ENCODE results near the gene YOD1. TPM values are rescaled to one million over a fixed set of nuclear protein-coding genes. Genes with fewer than 3 reads are reported as not detected.

The YOD1 gene
- polyA plus RNA-seq (ENCODE audit: insufficient read length) = 16.3 TPM
- long read RNA-seq, donor 1, full-length matches to known transcripts = 4 of 4 reads
- long read RNA-seq, donor 1, partial matches to known transcripts = 0 of 4 reads
- long read RNA-seq, donor 1, other reads (novel, unspliced or antisense) = 0 of 4 reads
- long read RNA-seq, donor 2, full-length matches to known transcripts = 4 of 4 reads
- long read RNA-seq, donor 2, partial matches to known transcripts = 0 of 4 reads
- long read RNA-seq, donor 2, other reads (novel, unspliced or antisense) = 0 of 4 reads
- long read RNA-seq, donor 3, full-length matches to known transcripts = 3 of 3 reads
- long read RNA-seq, donor 3, partial matches to known transcripts = 0 of 3 reads
- long read RNA-seq, donor 3, other reads (novel, unspliced or antisense) = 0 of 3 reads
- long read RNA-seq, donor 4 = 0 reads
- long read RNA-seq, donor 5, full-length matches to known transcripts = 5 of 5 reads
- long read RNA-seq, donor 5, partial matches to known transcripts = 0 of 5 reads
- long read RNA-seq, donor 5, other reads (novel, unspliced or antisense) = 0 of 5 reads
- long read RNA-seq, donor 6, full-length matches to known transcripts = 7 of 7 reads
- long read RNA-seq, donor 6, partial matches to known transcripts = 0 of 7 reads
- long read RNA-seq, donor 6, other reads (novel, unspliced or antisense) = 0 of 7 reads
- long read RNA-seq, donor 7, full-length matches to known transcripts = 6 of 6 reads
- long read RNA-seq, donor 7, partial matches to known transcripts = 0 of 6 reads
- long read RNA-seq, donor 7, other reads (novel, unspliced or antisense) = 0 of 6 reads
- long read RNA-seq, donor 8, full-length matches to known transcripts = 1 of 1 reads
- long read RNA-seq, donor 8, partial matches to known transcripts = 0 of 1 reads
- long read RNA-seq, donor 8, other reads (novel, unspliced or antisense) = 0 of 1 reads

DNA sequence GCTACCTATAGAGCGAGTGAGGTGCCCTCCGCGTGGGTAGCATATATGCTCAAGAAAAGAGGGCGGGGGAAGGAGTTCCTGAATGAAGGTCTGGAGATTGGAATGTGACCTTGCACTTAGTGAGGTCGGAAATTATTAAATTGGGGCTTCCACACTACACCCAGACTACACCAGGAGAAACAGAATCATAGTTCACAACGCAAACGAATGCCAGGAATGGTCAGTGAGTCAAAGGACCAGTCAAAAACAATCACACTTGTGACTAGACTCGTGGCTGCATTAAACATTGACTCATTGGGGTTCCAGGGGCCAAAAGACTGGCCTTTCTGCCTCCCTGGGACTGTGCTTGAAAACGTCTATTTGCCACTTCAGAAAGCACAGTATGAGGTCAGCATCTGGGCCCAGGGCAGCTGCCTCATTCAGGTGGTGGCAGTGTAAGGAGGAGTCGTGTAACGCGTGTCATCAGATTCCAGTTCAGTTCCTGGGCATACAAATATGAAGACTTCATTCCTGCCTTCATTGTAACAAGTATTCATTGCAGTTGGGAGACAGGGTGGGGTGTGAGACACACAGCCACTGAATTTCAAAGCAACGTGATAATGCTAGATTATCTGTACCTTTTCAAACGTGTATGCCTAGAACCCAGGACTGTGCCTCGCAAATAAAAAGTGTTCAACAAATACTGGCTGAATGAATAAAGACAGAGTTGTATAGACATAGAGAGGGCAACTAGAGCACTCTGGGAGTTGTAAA is at the start of gene YOD1:
Gene YOD1 (minus strand): TSS at position 18 of the 753 bp plus-strand sequence. CDS start 178 bp downstream, outside the sequence.
- DNase-seq = no peak

DNA sequence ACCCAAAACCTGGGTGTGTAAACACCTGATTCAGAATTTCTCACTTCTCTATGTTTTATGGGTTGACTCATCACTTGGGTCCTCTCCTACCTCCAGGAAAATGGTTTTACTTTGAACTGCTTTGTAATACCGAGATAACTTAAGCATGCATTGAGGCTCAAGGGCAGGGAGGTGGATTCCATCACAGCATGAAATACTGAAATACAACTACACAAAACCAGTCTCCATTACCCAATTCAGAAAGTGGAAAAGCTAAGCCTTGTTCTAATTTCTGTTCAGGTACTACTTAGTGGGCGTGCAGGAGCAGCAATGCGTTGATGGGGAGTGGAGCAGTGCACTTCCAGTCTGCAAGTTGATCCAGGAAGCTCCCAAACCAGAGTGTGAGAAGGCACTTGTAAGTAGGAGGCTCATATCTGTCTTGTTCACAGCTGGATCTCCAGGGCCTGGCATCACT is 46.9 kb upstream of the YOD1 start:
- DNase-seq = no peak

- no peak for DNase-seq
These were observed 42.9 kb upstream of the YOD1 start for GRCh38 chr1:207093944-207094343.

DNA sequence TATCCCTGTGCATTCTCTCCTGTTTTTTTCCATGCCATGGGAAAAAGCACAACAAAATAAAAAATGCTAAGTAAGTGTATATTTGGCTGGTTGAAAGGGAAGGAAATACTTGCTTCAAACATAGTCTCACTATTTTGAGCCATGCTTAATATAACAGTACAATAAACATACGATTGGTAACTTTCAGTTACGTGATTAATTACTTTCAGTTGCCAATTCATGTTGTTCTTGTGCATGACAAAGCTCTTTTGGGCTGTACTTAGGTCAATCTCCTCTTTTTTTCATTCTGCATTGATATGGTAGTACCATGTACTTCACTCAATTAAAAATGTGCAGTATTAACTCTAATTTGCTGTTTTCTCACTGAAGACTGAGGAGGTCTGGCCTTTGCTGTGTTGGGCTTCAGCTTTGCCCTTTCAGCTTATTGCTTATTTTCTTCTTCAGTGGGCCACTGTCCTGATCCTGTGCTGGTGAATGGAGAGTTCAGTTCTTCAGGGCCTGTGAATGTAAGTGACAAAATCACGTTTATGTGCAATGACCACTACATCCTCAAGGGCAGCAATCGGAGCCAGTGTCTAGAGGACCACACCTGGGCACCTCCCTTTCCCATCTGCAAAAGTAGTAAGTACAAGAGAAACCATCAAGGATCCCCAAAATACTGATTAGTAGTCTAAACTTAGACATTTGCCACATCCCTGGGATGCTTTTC is 40.3 kb upstream of the YOD1 start:
- DNase-seq = no peak

DNA sequence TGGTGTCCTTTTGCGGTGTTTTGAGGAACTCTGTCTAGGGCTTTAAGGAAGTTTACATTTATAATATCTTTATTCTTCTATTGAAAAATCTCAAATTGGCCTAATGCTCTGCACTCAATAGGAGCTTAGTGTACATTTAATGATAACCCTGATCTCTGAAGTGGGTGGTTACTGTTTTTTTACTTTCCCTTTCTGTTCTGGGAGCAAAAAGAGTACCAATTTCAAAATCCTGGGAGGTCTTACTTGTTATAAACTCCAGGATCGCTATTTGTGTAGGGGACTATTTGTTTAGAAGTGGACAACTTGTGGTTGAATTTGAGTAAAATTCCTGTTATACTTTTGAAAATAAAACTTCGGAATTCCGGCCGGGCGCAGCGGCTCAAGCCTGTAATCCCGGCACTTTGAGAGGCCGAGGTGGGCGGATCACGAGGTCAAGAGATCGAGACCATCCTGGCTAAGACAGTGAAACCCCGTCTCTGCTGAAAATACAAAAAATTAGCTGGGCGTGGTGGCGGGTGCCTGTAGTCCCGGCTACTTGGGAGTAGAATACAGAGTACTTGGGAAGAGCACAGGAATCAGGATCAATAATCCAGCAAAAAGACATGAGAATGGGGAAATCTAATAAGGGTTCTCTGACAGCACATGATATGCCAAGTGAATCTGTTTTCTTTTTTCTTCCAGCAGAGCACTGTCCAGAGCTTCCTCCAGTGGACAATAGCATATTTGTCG is 38.8 kb upstream of the YOD1 start:
- no peak for DNase-seq

GRCh38 chr1:207088701-207089626 is 38.0 kb upstream of the YOD1 start, which contains the start of gene C4BPB:
Gene C4BPB (plus strand): TSS chr1:207088860. CDS start chr1:207089532, 672 bp downstream.
- no peak for DNase-seq

GRCh38 chr1:207088161-207088560 is 37.2 kb upstream of the YOD1 start:
- no peak for DNase-seq

DNA sequence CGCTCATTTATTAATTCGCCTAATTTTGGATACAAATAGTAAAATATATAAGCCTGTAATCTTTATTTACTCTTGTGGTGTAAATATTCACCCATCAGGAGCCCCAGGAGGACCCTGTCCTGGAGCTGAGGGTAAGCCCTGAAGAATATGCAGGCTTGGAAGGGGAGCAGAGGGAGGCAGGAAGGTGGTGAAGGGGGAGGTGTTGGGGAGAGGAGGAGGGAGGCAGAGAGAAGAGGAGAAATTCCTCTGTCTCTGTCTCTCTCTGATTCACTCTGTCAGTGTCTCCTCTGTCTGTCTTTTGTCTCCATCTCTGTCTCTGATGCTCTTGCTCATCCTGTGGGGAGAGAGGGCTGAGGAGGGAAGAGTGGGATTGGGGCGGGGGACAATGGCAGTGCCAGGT is 34.9 kb upstream of the YOD1 start:
- no peak for DNase-seq

GRCh38 chr1:207084701-207085180 is 33.7 kb upstream of the YOD1 start:
- peak; percentile 73 for DNase-seq

GRCh38 chr1:207084232-207084631 is 33.2 kb upstream of the YOD1 start:
- no peak for DNase-seq

GRCh38 chr1:207081806-207082205 is 30.8 kb upstream of the YOD1 start:
- no peak for DNase-seq

DNA sequence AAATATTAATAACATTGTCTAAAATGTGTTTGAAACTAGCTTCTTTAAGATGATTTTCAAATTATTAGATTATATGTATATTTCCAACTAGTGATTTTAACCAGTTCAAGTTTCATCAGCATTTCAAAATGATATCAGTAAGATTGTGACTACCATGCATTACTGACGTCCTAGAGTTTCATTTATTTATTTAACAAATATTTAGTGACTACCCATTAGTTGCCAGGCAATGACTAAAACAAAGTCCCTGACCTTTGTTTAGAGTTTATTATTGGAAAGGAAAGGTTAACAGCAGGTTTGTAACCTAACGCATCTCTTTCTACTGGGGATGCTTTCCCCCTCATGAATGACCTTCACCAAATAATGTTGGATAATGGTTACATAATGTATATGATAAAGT is 30.1 kb upstream of the YOD1 start:
- no peak for DNase-seq

GRCh38 chr1:207079706-207080241 is 28.8 kb upstream of the YOD1 start:
- no peak for DNase-seq

DNA sequence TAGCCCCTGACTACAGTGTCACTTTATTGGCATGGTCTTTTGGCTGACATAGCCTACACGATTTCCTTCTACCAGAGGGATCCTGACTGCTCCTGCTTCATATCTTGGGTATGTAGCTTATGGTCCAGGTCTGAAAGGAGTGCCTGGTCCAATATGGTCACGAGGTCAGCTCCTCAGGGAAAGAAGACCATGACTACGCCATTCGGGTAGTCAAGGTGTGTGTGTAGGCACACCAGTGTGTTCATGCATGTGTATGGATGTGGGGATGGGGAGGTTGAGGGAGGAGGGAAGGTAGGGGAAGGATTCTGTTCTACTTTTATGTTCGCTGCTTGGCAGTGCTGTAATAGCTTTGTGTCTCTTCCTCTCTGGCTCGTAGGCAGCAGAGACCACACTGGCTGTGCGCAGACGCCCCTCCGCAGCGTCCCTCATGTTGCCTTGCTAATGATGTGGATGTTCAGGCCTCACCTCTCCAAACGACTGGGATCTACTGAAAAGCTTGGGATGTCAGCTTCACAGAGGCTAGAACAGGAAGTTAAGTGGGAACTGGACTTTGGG is 27.6 kb upstream of the YOD1 start:
- DNase-seq = no peak

DNA sequence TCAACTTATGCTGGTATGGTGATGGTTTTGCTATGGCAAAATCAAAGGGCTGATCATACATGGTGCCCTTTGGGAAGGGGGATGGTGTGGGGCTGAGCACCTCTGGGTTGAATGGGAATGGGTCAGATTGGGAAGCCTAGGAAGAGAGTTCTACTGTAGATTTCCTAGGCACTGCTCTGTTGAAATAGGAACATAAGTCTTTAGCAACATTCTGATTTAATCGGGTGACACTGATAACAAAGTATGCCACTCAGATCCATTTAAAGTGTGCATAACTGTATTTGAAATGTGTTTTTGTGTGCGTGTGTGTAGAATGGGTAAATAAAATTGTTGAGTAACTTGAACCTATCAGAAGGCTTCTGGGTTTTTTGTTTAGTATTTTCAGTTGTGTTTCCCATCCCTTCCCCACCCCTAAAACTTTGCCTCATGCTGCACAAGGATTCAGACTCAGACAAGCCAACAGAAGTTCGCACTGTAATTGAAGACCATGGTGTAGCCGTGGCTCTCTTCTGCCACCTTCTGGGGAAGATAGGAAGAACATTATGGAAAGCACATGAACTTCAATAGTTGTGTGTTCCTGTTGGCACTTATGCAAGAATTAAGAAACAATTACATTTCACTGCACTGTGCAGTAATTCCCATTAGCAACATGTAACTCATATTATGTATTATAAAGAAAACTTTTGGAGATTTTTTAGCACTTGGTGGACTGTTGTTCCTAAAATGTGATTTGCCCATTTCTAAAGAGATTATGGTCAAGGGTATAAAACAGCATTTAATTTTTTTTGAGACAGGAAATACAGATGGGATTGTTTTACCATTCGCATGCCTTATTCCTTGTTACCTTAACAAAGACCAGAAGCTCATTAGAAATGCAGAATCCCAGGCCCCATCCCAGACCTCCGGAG is 26.7 kb upstream of the YOD1 start:
- DNase-seq = peak; percentile 87

GRCh38 chr1:207077012-207077411 is 26.0 kb upstream of the YOD1 start:
- DNase-seq = no peak

- no peak for DNase-seq
These were observed 25.4 kb upstream of the YOD1 start for GRCh38 chr1:207076181-207076955.
